ENCODE results near the gene PRDM2.

Gene PRDM2

GRCh38 chr1:13723810-13724209 is 23.8 kb downstream of the PRDM2 start:
- no peak for DNase-seq (ENCODE audit: low read depth)
- no peak overlapping the region for H3K4me3 ChIP-seq (ENCODE audit: low read depth, low read length)
- no peak for TF ChIP-seq CTCF (IDR thresholded peaks at IDR 0.05; ENCODE audit: control insufficient read depth, extremely low read depth, insufficient read depth)

- no peak for DNase-seq (ENCODE audit: low read depth)
- TF ChIP-seq CTCF (IDR thresholded peaks at IDR 0.05; ENCODE audit: control insufficient read depth, extremely low read depth, insufficient read depth) = peak; percentile 65
- H3K4me3 ChIP-seq (ENCODE audit: low read depth, low read length) = no peak overlapping the region
Measured at GRCh38 chr1:13725714-13726175, 25.8 kb downstream of the PRDM2 start.

- no peak overlapping the region for H3K4me3 ChIP-seq (ENCODE audit: low read depth, low read length)
- no peak for TF ChIP-seq CTCF (IDR thresholded peaks at IDR 0.05; ENCODE audit: control insufficient read depth, extremely low read depth, insufficient read depth)
- DNase-seq (ENCODE audit: low read depth) = no peak
Measured at GRCh38 chr1:13728091-13728715, 28.2 kb downstream of the PRDM2 start.

GRCh38 chr1:13730291-13730690 is 30.3 kb downstream of the PRDM2 start:
- no peak overlapping the region for H3K4me3 ChIP-seq (ENCODE audit: low read depth, low read length)
- no peak for TF ChIP-seq CTCF (IDR thresholded peaks at IDR 0.05; ENCODE audit: control insufficient read depth, extremely low read depth, insufficient read depth)

GRCh38 chr1:13730751-13731482 is 30.9 kb downstream of the PRDM2 start:
- DNase-seq (ENCODE audit: low read depth) = no peak
- H3K4me3 ChIP-seq (ENCODE audit: low read depth, low read length) = no peak overlapping the region
- TF ChIP-seq CTCF (IDR thresholded peaks at IDR 0.05; ENCODE audit: control insufficient read depth, extremely low read depth, insufficient read depth) = no peak

More at GRCh38 chr1:13730291-13730690, 30.3 kb downstream of the PRDM2 start:
- DNase-seq (ENCODE audit: low read depth) = no peak

GRCh38 chr1:13731897-13732296 is 31.9 kb downstream of the PRDM2 start:
- TF ChIP-seq CTCF (IDR thresholded peaks at IDR 0.05; ENCODE audit: control insufficient read depth, extremely low read depth, insufficient read depth) = no peak
- H3K4me3 ChIP-seq (ENCODE audit: low read depth, low read length) = no peak overlapping the region
- DNase-seq (ENCODE audit: low read depth) = no peak
